ENCODE results near the gene NUMBL. TPM values are rescaled to one million over a fixed set of nuclear protein-coding genes. Genes with fewer than 3 reads are reported as not detected.

Gene NUMBL
- 16.2 and 23.8 TPM in 2 replicates for total RNA-seq

DNA sequence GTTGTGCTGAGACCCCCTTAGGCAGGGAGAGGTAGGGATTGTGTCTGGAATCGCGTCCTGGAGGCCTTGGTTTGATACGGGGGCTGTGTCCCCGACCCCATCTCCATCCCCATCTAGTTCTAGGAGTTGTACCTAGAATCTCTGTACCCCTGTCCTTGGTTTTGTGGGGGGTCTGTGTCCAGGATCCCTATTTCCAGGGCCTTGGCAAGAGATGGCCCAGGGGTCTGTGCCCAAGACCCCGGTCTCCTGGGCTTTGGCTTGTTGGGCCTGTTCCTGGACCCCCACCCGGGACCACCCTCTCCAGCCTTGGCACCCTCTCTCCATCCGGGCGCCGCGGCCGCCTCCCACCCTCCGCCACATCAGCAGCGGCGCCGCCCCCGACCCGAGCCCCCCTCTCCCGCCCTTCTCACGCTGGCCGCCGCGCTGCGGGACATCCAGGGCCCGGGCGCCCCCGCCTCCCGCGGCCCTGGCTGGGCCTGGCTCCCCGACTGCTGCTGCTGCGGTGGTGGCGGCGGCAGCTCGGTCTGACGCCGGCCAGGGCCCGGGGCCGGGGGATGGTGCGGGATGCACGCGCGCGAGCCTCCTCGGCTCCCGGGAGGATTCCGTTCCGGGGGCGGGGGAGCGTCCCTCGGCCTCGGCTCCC, at the start of gene NUMBL:
Gene NUMBL (minus strand): TSS at position 602 of the 643 bp plus-strand sequence. CDS start 168 bp downstream, at position 434.

DNA sequence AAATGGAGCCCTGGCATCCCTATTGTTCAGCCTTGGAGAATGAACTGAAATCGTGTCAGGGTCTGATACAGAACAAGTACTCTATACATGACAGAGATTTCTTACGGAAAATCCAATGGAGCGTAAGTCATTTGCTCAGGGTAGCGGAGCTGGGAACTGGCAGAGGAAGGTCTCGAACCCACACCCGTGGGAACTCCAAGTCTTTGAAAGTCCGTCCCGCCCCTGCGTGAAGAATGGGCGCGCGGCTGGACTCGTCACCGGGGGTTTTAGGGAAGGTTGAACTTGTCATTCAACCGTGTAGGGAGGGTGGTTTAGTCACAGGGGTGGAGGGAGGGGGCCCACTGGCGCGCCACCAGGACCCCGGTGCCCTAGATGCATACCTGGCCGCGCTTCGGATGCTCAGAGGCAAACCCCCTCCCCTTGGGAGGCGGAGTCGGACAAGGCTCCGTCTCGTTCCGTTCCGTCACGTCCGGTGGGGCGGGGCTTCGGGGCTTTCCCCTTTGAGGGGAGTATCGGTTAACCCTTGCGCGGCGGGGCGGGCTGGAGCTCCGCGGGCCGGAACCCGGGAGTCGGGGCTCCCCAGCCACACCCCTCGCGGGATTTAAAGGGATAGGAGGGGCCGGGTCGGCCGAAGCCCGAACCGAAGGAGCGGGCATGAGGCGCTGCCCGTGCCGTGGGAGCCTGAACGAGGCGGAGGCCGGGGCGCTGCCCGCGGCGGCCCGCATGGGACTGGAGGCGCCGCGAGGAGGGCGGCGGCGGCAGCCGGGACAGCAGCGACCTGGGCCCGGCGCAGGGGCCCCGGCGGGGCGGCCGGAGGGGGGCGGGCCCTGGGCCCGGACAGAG, 26.3 kb upstream of the NUMBL start, which contains the start of the genes COQ8B and ITPKC:
Gene COQ8B (minus strand): TSS at position 405 of the 843 bp plus-strand sequence. CDS start 2,254 bp downstream, outside the sequence.
Gene ITPKC (plus strand): TSS at position 631 of the 843 bp plus-strand sequence. CDS start 24 bp downstream, at position 655.

Other genes starting within 250 kb of the NUMBL start
- gene SERTAD3, start 246.3 kb downstream of the NUMBL start, total RNA-seq, result 18.8 and 19.4 TPM in 2 replicates
- 53.3 and 67.3 TPM in 2 replicates for gene BLVRB, start 224.9 kb downstream of the NUMBL start, total RNA-seq
- 0.06 TPM in 1 of 2 replicates, not detected in the other for gene SPTBN4, start 223.7 kb downstream of the NUMBL start, total RNA-seq
- 30.4 and 41.8 TPM in 2 replicates for gene SHKBP1, start 113.8 kb downstream of the NUMBL start, total RNA-seq
- gene LTBP4, start 89.3 kb downstream of the NUMBL start, total RNA-seq, result 3.9 and 73.7 TPM in 2 replicates
- 17.8 and 23.5 TPM in 2 replicates for gene COQ8B, start 26.2 kb upstream of the NUMBL start, total RNA-seq
- 20.6 and 27.0 TPM in 2 replicates for gene ITPKC, start 26.5 kb upstream of the NUMBL start, total RNA-seq
- gene ACTMAP, start 59.8 kb upstream of the NUMBL start, total RNA-seq, result 0.97 and 2.0 TPM in 2 replicates
- gene SNRPA, start 60.6 kb upstream of the NUMBL start, total RNA-seq, result 45.4 and 59.9 TPM in 2 replicates
- 1.1 TPM in 1 of 2 replicates, not detected in the other for gene MIA, start 84.9 kb upstream of the NUMBL start, total RNA-seq
- gene RAB4B, start 87.6 kb upstream of the NUMBL start, total RNA-seq, result 9.2 and 11.6 TPM in 2 replicates
- 116 and 143 TPM in 2 replicates for gene EGLN2, start 108.5 kb upstream of the NUMBL start, total RNA-seq
- not detected in 2 replicates for gene CYP2A6, start 159.8 kb upstream of the NUMBL start, total RNA-seq
- gene CYP2A7, start 191.6 kb upstream of the NUMBL start, total RNA-seq, result not detected in 2 replicates

Measured in bladder microvascular endothelial cell (primary cell).